ENCODE data around the gene POTEJ.
"Not testable (repeated sequence)": the region's sequence is repeated elsewhere in the genome, so short reads cannot be mapped to it uniquely, and the experiment has no call there.

The POTEJ gene

DNA sequence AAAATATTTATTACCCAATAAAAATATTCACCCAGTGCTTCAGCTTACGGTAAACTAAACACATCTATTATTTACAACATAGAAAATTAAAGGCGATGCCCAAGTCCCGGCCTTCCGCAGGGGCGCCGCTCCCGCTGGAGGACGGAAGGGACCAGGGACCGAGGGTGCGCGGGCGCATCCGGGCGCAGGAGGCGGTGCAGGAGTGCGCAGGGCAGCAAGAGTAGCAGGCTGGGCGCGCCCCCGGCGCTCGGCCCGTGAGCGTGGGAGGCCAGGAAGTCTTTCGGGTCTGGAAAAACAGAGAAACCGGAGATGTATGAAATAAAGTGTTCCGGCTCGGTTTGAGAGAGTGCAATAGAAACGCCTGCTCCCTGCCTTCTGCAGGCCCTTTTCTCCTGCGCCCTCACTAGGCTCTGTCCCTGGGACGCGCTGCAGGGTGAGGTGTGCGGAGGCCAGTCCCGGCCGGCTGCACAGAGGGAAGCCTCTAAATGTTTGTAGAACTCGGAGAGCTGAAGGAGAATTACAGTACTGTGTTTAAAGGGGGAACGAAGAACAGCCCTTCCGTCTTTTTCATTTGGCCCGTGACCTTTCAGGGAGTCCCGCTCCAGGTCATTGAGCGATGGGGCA lies 18.3 kb upstream of the POTEJ start:
- not testable (repeated sequence) for H3K4me1 Mint-ChIP-seq; H3K4me3 Mint-ChIP-seq; H3K36me3 Mint-ChIP-seq (ENCODE audit: low read depth); H3K27ac Mint-ChIP-seq; H3K27me3 Mint-ChIP-seq (ENCODE audit: low read depth, poor library complexity); H3K9me3 Mint-ChIP-seq; DNase-seq

DNA sequence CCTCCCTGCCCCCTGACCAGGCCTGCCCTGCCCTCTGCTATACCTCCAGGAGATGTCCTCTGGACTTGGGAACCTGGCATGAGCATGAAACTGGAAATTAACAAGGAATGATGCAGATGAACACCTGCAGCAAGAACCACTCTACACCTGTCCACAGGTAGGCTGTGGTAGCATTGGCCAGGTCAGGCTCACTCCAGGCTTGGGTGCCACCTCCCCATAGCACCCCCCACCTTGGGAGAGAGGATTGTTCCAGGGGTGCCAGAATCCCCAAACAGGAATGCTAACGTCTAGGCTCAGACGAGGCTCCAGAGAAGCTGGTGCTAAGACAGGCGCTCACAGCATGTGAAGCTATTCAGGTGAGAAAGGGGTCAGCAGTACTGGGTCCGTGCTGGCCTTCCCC lies 17.2 kb upstream of the POTEJ start:
- not testable (repeated sequence) for H3K4me1 Mint-ChIP-seq; H3K36me3 Mint-ChIP-seq (ENCODE audit: low read depth); H3K4me3 Mint-ChIP-seq; DNase-seq; H3K27ac Mint-ChIP-seq; H3K9me3 Mint-ChIP-seq; H3K27me3 Mint-ChIP-seq (ENCODE audit: low read depth, poor library complexity)

DNA sequence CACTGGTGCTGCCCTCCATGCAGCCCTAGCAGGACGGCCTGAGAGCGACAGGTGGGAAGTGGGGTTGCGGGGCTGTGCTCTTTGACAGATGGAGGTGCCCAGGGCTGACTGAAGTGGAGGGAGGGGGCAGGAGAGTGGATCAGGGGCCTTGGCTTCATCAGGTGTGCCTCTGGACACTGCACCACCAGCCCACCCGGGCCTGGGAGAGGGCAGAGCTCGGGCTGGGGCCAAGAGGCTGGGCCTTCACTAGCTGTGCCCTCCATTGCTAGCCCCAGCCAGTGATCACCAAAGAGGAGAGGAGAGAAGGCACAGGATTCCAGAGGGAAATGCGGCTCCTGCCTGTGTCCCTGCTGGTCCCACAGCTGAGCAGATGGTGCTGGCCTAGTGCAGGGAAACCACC lies 14.5 kb upstream of the POTEJ start:
- not testable (repeated sequence) for H3K9me3 Mint-ChIP-seq; DNase-seq; H3K27ac Mint-ChIP-seq; H3K27me3 Mint-ChIP-seq (ENCODE audit: low read depth, poor library complexity); H3K4me1 Mint-ChIP-seq; H3K4me3 Mint-ChIP-seq; H3K36me3 Mint-ChIP-seq (ENCODE audit: low read depth)

DNA sequence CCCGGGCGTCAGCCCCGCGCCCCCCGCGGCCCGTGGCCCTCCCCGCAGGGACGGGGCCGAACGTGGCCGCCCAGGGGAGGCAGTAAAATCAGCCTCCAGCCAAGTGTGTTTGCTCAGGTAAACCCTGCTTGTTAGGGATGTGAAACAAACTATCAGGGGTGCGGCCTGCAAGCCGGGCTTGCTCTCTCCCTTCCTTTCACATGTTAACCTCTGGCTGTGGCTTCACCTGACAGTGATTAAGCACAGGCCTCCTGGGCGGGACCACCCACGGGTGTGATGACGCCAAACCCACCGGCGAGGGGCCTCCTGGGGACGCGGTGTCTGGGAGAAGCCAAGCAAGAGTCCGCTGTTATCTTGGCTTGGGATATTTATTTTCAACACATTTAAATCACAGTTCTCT lies 13.2 kb upstream of the POTEJ start:
- H3K27ac Mint-ChIP-seq; H3K36me3 Mint-ChIP-seq (ENCODE audit: low read depth); DNase-seq; H3K9me3 Mint-ChIP-seq; H3K4me1 Mint-ChIP-seq; H3K4me3 Mint-ChIP-seq: not testable (repeated sequence)
- H3K27me3 Mint-ChIP-seq (ENCODE audit: low read depth, poor library complexity): peaks cover 13% of the 10 kb centered on the region

DNA sequence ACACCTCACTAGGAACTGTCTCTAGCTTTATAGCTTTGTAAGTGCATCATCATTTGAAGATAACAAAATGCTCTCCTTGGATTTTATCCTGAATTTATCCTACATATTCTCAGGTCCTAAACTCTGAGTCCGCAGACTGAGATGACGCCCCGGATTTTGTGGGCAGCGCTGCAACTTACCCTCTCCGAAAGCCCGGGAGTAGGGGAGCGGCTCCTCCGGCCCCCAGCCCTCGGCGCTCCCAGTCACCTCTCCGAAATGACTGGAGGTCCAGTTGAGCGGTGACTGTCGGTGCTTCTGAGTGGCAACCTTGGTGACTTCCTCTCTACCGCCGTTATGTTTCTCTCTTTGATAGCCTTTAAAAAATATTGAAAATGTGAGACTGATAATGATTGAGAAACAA lies 12.8 kb upstream of the POTEJ start:
- not testable (repeated sequence) for H3K4me1 Mint-ChIP-seq; H3K36me3 Mint-ChIP-seq (ENCODE audit: low read depth); H3K27ac Mint-ChIP-seq; DNase-seq; H3K9me3 Mint-ChIP-seq; H3K4me3 Mint-ChIP-seq
- H3K27me3 Mint-ChIP-seq (ENCODE audit: low read depth, poor library complexity): peaks cover 13% of the 10 kb centered on the region

DNA sequence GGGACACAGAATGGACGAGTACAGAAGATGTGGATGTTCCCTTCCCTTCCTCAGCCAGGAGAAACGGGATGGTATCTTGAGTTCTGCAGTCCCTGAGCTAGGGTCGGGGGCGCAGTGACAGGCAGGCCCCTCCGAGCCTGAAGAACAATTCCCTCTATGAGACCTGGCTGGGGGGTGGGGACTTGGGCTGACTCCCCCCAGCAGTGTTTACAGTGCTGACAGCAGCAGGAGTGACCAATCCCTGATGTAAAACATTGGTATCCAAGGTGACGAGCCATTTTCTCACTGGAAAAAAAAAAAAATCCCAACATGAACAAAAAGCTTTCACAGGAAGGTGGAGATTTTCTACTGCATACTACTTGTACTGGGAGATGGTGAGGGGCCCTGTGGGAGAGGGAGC lies 11.8 kb upstream of the POTEJ start, which contains the start of gene CFC1:
Gene CFC1, minus strand, starts transcription at position 183 of the 400 bp plus-strand sequence. CDS start 288 bp downstream, outside the sequence.
- not testable (repeated sequence) for H3K4me1 Mint-ChIP-seq; DNase-seq; H3K4me3 Mint-ChIP-seq; H3K36me3 Mint-ChIP-seq (ENCODE audit: low read depth); H3K27ac Mint-ChIP-seq; H3K9me3 Mint-ChIP-seq
- H3K27me3 Mint-ChIP-seq (ENCODE audit: low read depth, poor library complexity): peaks cover 13% of the 10 kb centered on the region

DNA sequence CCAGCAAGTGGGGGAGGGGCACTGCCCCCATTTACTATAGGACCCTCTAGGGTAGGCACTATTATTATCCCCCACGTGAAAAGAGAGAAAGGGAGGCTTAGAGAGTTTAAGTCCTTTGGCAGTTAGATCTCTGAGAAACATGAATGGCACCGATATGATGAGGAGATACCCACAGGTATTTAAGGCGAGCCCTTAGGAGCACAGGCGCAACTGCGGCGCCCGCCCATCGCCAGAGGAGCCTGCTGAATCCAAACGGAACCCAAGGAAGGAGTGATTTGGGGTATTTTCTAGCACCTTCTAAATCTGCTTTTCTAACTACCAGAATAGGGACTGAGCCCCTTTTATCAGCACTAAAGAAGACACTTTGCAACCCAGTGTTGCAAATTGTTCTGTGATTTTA lies 11.3 kb upstream of the POTEJ start:
- DNase-seq; H3K9me3 Mint-ChIP-seq; H3K4me3 Mint-ChIP-seq; H3K27ac Mint-ChIP-seq; H3K36me3 Mint-ChIP-seq (ENCODE audit: low read depth); H3K4me1 Mint-ChIP-seq: not testable (repeated sequence)
- peaks cover 13% of the 10 kb centered on the region for H3K27me3 Mint-ChIP-seq (ENCODE audit: low read depth, poor library complexity)

DNA sequence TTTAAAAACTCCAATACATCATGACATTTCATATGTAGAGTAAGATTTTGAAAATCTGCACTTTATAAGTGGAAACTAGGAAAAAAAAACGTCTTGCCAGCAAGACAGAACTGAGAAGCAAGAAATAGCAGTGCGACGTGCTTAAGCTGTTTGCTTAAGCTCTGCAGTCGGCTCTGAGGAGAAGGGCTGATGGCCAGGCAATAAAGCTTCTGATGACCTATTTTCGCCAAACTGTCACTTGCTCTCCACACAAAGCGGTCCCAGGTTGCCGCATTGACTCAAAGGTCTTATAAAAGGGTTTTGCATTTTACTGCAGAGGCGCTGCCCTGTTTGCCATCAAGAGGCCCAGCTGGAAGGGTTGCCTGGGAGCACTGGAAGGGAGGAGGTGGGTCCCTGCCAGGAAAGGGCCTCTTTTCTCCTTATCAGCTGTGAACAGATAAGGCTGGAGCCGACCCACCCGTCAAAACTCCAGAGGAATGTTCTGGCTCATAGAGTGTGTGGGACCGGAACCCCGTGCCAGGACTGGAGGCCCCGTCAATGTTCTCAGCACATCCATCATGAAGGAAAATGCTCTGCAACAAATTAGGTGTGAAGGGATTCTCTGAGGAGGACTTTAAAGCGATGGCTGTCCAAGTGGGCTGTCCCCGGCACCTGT lies 9.5 kb upstream of the POTEJ start:
- not testable (repeated sequence) for H3K9me3 Mint-ChIP-seq; H3K27ac Mint-ChIP-seq; H3K36me3 Mint-ChIP-seq (ENCODE audit: low read depth); H3K4me1 Mint-ChIP-seq; DNase-seq; H3K4me3 Mint-ChIP-seq; H3K27me3 Mint-ChIP-seq (ENCODE audit: low read depth, poor library complexity)

DNA sequence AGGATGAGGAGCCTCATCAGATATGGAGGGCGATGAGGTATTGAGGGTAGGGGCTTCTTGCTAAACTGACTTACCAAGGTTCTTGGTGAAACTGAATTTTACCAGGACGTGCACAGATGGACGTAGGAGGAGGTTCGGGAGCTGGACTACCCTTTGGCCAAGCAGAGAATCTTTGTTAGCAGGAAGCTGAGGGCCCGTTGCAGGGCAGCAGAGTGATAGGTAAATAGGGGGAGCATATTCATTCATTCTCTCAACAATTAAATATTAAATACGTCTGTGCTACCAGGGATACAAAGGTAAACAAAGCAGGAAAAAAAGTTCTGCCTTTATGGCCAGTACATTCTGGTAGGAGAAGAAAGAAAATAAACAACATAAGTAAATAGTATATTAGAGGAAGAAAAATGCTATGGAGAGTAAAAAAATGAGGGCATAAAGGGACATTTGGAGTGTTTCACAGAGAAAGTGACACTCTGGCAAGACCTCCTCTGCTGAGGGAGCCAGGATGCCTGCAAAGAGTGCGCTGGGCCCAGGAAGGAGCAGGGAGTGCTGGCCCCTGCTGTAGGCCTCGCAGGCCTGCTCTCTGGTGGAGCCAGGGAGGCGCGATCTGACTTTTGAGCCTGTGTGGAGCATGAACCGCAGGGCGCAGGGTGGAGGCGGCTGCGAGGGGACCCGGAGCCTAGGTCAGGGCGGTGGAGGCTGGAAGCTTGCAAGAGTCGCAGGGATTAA lies 2.8 kb upstream of the POTEJ start:
- H3K4me1 Mint-ChIP-seq; DNase-seq; H3K9me3 Mint-ChIP-seq; H3K36me3 Mint-ChIP-seq (ENCODE audit: low read depth); H3K27ac Mint-ChIP-seq; H3K27me3 Mint-ChIP-seq (ENCODE audit: low read depth, poor library complexity); H3K4me3 Mint-ChIP-seq: not testable (repeated sequence)

DNA sequence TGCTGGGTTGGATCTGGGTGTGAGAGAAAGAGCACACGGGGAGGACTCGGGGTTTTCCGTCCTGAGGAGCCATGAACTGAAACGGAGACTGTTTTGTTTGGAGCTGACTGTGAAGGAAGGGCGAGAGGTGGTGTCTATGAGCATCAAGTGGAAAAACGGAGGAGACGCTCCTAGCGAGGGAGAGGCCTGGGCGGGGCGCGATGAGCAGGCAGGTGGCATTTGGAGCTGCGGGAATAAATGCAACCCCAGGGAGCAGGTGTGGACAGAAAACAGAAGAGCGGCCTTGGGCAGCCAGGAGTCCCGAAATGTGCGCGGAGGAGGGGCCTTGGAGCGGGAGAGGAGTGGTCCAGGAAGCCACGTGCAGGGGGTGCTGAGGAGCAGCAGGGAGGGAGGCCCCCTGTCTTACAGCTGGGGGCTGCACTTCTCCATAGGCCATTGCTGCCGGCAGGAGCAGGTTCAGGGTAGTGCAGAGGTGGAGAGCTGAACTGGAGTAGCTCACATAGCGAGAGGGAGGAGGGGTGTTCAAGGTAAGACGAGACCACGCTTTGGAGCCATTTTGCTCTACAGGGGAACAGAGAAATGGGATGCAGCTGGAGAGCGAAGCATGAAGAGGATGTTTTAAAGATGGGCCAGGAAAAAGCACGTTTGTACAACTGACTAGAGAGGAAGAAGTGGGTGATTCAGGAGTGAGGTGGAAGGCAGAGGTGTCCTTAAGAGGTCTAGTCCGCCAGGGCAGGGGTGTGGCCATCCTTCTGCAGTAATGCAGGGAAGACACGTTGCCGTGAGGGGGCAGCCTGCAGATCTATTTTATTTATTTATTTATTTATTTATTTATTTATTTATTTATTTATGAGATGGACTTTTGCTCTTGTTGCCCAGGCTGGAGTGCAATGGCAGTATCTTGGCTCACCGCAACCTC lies 2.0 kb upstream of the POTEJ start:
- H3K9me3 Mint-ChIP-seq; H3K27me3 Mint-ChIP-seq (ENCODE audit: low read depth, poor library complexity); H3K36me3 Mint-ChIP-seq (ENCODE audit: low read depth); H3K4me1 Mint-ChIP-seq; H3K27ac Mint-ChIP-seq; DNase-seq; H3K4me3 Mint-ChIP-seq: not testable (repeated sequence)

DNA sequence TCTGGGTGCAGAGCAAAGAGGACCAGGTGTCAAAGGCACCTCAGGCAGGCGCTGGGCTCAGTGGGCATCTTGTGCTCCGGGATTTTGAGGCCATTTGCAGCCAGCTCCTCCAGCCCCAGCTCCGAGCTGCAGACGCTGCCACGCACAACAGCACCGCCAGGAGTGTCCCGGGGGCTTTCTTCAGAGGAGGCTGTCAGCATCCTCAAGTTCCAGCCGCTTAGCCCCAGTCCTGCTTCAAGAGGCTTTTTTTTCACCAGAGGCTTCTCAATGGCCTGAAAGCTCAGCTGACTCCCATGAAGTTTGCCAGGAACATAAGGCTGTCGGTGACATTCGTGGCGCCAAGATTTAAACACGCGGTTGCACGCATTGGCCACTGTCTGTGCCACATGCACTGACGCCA lies 754 bp upstream of the POTEJ start:
- not testable (repeated sequence) for DNase-seq; H3K4me1 Mint-ChIP-seq; H3K27ac Mint-ChIP-seq; H3K4me3 Mint-ChIP-seq; H3K27me3 Mint-ChIP-seq (ENCODE audit: low read depth, poor library complexity); H3K9me3 Mint-ChIP-seq; H3K36me3 Mint-ChIP-seq (ENCODE audit: low read depth)

DNA sequence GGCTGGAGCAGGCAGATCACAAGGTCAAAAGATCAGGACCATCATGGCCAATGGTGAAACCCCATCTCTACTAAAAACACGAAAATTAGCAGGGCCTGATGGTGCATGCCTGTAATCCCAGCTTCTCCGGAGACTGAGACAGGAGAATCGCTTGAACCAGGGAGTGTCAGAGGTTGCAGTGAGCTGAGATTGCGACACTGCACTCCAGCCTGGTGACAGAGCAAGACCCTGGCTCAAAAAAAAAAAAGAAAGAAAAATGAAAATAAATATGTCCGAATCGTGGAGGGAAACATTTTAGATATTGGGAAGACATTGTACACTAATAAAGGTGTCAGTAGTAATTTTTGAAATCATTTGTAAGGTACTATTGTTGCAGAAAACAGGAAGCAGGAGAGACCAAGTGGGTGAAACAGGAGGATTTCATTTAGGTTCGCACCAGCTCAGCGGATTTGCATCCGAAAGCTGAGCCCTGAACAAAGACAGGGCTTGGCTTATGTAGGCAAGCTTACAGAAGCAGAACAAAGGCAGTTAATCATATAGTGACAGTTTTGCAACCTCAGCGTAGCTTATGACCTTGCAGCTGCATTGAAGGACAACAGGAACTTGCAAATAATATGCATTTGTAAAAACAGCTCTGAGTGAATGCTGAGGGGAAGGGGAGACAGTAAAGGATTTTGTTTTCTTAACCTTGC lies 17.7 kb downstream of the POTEJ start:
- not testable (repeated sequence) for H3K36me3 Mint-ChIP-seq (ENCODE audit: low read depth); H3K9me3 Mint-ChIP-seq; H3K4me1 Mint-ChIP-seq; DNase-seq; H3K27ac Mint-ChIP-seq; H3K27me3 Mint-ChIP-seq (ENCODE audit: low read depth, poor library complexity); H3K4me3 Mint-ChIP-seq

DNA sequence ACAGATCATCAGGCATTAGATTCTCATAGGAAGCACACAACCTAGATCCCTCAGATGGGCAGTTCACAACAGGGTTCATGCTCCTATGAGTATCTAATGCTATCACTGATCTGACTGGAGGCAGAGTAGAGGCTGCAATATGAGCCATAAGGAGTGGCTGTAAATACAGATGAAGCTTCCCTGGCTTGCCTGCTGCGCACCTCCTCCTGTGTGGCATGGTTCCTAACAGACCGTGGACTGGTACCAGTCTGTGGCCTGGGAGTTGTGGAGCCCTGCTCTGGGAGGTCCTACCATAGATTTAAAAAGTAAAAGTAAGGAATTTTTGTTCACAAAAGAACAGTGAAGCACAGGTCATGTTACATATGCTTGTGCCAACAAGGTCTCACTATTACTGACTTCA lies 27.7 kb downstream of the POTEJ start:
- H3K27me3 Mint-ChIP-seq (ENCODE audit: low read depth, poor library complexity); H3K36me3 Mint-ChIP-seq (ENCODE audit: low read depth); DNase-seq; H3K4me3 Mint-ChIP-seq; H3K27ac Mint-ChIP-seq; H3K4me1 Mint-ChIP-seq; H3K9me3 Mint-ChIP-seq: not testable (repeated sequence)

DNA sequence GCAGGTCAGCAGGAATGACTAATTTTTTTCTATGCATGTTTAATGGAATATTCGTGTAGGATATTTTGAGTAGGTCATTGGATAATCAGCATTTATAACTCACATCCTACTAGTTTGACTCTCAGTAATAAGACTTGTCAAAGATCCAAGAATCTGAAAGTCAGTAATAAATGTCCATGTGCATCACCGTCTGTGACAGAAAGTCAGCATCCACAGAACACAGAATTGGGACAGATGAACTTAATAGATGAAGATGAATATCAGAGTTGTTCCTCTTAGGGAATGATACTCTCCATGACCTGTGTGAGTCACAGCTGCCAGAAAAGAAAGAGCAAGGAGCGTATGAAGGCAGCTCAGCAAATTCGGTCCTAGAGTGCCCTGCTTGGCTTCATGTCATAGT lies 30.4 kb downstream of the POTEJ start:
- H3K4me3 Mint-ChIP-seq; H3K27ac Mint-ChIP-seq; H3K9me3 Mint-ChIP-seq; DNase-seq; H3K27me3 Mint-ChIP-seq (ENCODE audit: low read depth, poor library complexity); H3K4me1 Mint-ChIP-seq; H3K36me3 Mint-ChIP-seq (ENCODE audit: low read depth): not testable (repeated sequence)
